NCI-H1092 treated with DMSO at 0.1 percent for 48 hours (cell line): ENCODE results near the gene EVA1A.
A peak's percentile ranks its signal among the peaks of the same experiment; 100 is the strongest.
"Not testable (repeated sequence)": the region's sequence is repeated elsewhere in the genome, so short reads cannot be mapped to it uniquely, and the experiment has no call there.

Experiments used
- DNase-seq: peaks from one replicate; lab custom pipeline; 2025; lab: John Stamatoyannopoulos, UW

Gene EVA1A

DNA sequence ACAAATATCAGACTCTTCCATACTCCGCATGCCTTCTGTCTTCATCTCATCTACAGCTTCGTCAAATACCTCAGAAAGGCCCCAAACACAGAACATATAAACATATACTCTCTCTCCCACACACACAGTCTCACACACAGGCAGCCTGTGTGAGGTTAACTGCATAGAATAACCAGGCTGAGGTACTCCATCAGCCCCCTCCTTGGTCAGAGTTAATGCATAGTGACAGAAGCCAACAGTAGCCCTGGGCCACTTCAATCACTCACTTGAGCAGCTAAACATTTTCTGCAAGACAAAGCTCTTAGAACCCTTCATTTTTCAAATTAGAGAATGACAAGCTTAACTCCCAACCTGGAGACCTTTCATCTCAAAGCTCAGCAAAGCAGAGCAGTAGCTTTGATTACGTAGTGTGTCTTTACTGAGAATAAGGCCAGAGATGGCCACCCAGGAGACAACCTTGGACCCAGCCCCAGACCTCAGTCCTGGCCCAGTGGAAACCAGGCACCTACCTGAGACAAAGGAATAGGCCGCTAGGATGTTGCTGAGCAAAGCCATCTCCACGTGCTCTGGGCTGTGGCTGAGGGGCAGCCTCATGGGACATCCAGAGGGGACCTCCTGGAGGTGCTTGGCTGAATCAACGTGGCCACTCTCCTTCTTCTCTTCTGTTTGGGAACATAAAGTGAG lies 43.0 kb downstream of the EVA1A start:
- no peak for DNase-seq

DNA sequence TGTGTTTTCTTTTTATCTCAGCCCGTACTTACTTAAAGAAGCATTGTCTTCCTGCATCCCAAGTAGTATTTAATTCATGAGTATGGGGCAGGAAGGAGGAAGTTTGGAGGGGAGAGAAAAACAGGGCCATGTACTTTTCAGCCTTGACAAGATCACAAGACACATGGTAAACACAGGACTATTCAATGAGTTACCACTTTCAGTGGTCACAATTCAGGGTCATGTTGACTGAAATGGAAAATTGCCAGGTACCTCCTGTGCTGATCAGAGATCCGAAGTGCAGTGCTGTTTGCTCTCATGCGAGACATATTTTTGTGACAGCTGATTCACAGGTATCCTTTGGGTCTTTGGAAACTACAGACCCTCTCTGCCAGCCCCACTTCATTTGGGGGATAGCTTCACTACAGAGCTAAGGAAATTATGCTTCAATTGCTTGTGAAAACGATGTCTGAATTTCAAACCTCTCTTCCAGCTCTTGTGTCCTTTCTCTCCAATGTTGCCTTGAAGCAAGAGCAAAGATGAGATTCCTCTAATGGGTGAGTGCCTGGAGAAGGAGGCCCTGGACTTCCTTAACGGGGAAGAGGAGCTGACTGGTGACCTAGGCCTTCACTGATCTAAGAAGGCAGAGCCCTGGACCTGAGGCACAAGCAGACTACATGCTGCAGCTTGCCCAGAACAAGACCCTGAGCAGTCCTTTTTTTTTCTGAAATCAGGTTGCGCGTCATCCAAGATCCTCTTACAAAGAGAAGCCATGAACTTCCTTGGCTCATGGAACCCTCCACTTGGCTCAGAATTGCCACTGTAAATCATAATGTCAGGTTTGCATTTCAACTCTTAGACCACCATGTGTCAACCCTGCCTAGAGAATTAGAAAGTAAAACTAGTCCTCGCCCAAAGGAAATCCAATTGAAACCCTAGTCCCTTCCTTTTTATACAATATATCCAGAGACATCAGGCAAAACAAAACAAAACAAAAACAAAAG lies 44.1 kb downstream of the EVA1A start:
- peak; percentile 75 for DNase-seq

DNA sequence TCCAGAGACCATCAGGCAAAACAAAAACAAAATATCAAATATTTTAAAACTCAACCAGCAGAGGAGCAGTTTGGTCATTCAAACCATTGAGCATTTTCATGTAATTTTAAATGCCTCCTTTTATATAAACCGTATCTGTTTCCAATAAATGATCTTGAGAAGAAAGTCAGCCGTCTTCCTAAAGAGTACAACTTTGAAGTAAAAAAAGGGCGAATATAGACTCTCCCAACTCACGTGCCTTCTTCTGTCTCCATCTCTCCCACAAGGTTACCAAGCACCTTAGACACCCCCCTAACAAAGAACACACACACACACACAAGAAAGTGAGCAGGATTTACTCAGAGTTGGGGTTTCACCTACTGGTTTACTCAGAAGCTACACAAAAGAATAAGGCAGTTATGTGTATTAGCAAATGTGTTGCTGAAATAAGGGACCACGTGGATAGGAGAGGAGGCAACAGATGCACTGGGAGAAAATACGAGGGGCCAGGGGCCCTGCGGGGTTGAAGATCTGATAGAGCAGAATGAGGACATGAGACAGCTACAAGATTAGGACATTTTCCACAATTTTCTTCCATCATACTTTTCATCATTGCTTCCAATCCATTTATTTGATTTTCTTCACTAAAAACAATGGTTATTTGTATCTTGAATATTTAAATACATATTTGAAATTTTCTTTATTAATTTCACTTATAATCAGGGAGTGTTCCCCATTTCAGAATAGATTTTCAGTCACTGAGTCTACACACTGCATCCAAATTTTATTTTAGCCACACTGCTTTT lies 45.0 kb downstream of the EVA1A start:
- no peak for DNase-seq

DNA sequence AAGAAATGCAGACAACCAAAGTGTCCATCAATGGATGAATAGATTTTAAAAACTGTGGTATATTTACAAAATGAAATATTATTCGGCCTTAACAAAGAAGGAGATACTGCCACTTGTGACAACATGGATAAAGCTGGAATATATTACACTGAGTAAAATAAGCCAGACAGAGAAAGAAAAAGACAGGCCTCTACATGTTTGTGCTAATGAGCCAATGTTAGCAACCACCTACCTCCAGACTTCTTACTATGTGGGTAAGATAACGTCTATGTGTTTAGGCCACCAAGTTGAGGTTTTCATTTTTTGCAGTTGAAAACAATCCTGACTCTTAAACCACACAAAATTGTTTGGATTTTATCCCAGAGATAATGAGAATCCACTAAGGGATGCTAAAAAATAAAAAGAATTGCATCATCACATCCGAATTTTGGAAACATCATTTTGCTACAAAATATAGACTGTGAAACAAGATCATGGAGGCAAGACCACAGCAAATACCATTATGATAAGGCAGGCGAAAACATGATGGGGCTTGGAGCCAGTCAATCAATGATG lies 47.0 kb downstream of the EVA1A start:
- no peak for DNase-seq

DNA sequence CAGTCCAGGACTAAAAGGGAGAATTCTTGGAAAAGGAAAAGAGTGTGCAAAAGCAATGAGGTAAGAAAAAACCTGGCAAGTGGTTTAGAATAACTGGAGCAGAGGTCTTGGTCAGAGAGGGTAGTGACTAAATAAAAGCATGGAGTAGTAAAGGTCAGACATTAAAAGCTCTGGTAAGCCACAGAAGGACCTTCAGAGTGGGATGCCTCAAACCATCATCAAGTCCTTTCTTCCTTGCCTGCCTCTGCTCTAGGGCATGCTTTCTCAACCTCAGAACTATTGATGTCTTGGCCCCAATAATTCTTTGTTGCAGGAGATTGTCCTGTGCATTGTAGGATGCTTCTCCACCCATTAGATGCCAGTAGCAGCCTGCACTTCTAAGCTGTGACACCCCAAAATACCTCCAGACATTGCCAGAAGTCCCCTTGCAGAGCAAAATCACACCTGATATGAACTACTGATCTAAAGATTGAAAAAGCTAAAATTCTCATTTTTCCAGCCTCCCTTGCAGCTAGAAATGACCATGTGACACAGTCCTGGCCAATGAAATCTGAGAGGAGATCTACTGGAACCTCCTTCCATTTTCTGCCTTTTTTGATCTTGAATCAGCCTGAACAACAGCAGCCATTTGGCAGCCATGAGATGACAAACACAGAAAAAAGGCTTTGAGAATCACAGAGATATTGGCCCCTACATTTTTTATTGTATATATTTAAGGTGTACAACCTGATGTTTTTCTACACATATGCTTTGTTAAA lies 48.1 kb downstream of the EVA1A start:
- no peak for DNase-seq

DNA sequence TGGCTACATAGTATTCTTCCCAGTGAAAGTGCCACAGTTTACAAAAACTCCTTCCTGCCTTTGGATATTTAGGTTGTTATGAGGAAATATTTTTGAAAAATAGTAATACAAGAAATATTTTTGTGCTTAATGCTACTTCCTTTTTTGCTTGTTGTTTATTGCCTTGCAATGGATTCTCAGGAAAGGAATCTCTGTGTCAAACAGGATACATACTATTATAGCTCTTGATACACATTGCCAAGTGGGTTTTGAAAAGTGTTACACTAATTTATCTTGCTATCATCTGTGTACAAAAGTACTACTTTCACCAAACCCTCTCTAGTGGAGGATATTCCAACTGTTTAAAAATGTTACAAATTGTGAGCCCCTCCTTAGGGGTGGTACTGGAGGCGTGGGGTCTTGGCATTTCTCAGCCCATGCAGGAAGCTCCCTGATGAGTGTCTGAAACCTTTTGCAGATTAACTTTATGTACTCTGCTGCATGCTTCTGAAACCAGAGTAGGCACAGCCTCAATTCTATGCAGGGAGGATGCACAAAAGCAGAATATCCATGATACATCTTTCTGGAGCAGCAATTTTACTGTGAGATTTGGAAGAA lies 54.5 kb downstream of the EVA1A start:
- no peak for DNase-seq

DNA sequence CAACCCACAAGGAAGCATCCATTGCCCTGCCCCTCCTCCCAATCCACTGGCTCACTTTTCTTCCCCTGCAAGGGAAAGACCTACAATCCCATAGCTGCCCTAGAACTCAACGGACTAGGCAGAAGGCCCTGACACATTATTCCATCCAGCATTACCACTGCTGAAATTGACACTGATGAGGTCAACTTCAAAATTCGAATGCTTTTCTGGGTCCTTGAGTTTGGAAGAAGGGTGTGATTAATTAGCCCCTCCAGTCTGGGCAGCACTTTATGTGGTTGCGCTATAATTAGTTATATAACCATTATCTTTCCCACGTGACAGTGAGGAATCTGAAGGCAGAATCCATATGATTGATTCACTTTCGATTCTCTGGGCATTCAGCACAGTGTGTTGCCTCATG lies 55.7 kb downstream of the EVA1A start:
- no peak for DNase-seq

DNA sequence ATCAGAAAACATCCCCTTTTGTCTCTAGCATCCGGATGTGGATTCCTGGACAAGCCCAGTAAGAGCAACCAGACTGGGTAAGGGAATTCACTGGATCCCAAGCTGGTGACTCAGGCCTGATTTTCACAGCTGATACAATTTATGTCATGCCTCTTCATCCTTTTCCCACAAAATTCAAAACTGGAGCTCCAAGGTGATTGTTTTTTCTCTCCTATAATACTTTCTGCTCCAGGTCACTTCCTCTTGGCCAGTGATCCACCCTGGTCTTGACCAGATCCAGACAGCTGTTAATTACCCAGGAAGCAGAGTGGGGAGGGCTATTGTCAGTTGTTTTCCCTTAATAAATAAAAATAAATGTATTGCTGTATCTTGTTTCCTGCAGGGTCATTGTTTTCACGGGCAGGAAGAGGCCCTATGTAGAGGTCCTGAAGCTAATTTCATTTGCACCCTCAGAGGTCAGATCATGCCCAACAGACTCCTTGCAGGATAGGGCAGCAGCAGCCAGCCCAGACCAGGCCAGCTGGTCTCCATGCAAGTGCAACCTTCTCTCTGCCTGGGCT lies 57.6 kb downstream of the EVA1A start:
- DNase-seq, result no peak

DNA sequence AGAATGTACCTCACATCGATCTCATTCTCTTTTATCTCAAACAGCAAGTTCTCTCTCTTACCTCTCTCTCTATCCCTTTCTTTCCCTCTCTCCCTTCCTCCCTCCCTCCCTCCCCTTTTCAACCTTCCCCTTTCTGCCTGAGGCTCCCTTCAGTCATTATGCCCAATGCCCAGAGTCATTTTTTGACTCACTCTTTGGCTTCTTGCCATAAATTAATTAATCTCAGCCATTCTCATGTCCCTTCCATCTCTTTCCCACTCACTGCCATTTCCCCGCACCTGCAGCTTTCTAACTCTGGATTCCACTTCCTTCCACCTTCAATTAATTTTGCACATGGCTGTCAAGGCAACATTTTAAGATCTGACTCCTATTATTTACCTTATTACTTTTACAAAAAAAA lies 60.1 kb downstream of the EVA1A start:
- DNase-seq, result peak; percentile 45

DNA sequence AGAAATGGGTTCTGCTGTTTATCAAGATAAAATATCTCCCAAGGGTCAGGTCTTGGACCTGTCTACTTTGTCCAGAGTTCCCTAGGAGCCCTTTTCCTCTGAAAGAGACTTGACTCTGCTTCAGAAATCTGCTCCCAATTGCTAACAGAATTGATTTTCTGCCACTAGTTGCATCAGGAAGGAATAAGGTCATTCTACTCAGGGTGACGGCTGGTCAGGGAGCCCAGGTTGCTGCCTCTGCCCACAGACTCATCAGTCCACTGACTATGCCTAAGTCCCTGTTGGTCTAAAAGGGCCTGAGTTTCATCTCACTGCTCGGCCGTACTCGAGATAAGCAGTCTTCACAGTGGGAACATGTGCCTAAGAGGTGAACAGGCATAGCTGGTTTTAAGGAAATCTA lies 61.2 kb downstream of the EVA1A start:
- DNase-seq, result no peak

DNA sequence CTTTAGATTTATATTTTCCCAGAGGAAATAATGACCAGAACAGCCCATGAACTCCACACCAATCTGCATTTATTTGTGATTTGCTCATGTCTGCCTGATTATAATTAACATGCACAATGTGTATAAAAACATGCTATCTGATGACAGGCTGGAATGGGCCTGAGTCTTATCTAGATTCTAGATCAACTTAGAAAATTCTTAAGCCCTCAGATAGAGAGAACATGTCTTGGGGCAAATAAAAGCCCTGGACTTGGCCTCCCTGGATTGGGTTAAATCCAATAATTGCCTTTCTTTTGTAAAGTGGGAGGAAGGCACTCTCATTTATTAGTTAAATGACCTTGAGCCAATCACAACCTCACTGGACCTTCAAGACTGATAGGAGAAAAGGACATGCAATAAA lies 61.8 kb downstream of the EVA1A start:
- no peak for DNase-seq

DNA sequence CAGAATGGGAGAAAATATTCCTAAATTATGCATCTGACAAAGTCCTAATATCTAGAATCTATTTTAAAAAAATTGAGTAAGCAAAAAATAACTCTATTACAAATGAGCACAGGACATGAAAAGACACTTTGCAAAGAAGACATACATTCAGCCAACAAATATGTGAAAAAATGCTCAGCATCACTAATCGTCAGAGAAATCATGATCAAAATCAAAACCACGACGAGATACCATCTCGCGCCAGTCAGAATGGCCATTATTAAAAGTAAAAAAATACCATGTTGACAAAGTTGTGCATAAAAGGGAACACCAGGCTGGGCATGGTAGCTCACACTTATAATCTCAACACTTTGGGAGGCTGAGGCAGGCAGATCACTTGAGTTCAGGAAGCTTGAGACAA lies 63.5 kb downstream of the EVA1A start:
- DNase-seq, result no peak

DNA sequence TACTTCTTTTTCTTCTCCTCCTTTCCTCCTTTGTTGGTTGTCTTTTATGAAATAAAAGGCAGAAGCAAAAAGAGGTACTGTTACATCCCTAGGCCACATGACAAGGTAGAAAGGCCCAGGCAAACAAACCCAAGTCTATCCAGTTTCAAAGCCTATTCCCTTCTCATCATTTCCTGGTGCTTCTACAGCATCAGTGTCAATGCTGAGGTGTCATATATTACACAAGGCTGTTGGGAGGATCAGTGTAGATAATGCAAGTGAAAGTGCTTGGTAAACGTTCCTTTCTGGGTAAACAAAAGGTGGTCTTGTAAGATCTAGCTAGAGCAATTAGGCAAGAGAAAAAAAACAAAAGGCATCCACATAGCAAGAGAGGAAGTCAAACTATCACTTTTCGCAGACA lies 64.9 kb downstream of the EVA1A start:
- no peak for DNase-seq

DNA sequence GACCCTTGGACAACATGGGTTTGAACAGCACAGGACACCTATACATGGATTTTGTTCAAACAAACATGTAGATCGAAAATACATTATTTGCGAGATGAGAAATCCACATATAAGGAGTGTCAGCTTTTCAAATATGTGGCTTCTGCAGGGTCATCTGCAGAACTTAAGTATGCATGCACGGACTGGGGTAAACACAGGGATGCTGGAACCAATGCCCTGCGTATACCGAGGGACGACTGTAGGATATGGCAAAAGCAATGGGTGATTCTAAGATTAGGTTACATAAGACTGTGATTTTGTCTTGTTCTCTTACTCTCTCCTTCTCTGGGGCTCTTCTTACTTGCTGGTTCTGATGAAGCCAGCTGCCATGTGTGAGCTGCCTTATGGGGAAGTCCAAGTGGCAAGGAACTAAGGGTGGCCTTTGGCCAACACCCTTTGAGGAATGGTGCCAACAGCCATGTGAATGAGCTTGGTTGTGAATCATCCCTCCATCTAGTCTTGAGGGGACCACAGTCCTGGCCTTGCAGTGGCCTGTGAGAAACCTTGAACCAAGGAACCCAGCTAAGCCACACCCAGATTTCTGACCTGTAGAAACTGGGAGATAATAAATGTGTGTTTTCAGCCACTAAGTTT lies 66.5 kb downstream of the EVA1A start:
- no peak for DNase-seq

DNA sequence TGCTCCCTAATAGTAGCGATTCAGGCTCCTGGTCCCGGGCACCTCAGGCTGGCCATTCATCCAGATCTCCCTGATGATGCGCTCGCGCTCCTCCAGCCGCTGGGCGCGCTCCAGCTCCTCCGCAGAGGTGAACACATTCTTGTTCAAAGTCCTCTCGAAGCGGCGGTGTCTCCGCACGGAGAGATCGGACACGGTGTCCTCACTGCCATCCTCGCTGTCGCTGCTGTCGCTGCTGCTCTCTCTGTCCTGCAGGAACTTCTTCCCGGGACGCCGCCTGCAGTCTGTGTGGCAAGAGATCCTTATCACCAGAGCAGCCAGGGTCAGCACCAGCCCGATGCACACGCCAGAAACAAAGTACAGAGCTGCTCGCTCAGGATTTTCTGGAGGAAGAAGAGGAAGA lies 67.5 kb downstream of the EVA1A start:
- no peak for DNase-seq

DNA sequence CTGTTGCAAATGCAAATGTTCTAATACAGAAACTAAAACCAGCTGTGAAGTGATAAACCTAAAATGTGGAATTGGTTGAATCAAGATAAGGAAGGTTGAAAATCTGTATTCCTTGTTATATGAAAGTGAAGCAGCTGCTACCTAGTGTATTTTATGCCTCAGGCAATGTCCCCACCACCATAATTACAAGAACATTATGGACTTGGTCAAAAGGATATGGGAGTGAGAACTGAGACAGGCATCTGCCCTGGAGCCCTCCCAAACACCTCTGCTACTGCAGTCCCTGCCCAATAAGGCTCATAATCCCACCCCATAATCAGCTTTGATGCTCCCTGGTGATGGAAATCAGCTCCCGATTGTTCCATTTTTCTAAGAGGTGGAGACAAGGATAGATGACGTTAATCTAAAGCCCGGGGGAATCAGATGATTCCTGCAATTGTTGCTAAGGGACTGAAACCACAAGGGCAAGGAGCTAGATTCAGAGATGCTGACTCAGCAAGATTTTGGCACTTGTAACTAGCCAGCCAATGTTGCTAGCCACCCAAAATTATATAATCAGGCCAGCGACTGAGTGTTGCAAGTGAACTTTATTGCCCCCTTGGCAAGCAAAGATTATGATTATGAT lies 69.5 kb downstream of the EVA1A start:
- no peak for DNase-seq

DNA sequence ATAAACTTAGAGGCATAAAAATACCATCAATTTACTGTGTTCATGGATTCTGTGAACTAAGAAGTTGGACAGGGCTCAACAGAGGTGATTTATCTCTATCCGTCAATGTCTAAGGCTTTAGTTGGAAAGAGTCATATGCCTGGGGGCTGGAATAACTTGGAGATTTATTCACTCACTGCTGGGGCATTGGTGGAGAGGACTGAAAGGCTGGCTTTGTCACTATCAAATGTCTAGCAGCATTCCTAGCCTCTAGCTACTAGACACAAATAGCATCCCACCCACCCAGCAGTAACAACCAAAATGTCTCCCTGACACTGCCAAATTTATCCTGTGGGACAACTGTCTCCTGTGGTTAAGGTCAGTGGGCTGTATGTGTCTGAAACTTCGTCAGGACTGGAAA lies 71.0 kb downstream of the EVA1A start:
- DNase-seq, result no peak

DNA sequence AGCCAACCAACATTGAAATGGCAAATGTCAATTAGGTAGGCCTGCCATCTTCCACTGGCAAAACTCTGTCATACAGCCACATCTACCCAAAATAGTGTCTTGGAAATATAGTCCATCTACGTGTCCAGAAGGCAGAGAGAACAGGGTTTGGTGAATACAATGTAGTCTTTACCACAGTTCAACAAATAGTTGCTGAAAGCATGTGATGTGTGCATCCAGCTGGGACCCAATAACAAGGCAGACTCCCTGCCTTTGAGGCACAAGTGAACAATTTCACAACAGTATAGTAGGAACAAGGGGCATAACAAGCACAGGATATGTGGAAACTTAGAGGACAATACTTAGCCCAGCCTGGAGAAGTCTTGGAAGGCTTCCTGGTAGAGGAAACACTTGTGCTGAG lies 72.6 kb downstream of the EVA1A start:
- no peak for DNase-seq

DNA sequence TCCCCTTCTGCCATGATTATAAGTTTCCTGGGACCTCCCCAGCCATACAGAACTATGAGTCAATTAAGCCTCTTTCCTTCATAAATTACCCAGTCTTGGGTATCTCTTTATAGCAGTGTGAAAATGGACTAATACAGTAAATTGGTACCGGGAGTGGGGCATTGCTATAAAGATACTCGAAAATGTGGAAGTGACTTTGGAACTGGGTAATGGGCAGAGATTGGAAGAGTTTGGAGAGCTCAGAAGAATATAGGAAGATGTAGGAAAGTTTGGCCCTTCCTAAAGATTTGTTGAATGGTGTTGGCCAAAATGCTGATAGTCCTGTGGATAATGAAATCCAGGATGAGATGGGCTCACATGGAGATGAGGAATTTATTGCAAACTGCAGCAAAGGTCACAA lies 74.0 kb downstream of the EVA1A start:
- DNase-seq, result not testable (repeated sequence)

DNA sequence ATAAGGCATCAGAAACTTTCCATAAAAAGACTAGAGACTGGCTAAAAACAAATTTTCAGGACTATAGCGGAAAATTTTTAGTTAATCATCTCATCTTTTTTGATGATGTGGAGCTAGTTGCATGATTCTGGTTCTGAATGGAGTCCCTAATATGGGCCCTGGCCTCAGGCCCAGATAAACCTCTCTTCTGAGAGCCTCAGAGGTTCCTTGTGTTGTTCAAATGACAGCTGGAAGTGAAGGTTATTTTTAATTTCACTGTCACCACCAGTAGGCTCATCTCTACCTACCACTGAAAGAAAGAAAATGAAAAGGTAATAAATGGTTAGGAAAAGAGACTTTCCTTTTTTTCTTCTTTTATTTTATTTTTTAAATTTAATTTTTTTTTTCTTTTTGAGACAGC lies 75.9 kb downstream of the EVA1A start:
- DNase-seq, result no peak
